ENCODE measurements around the gene OBSCN.

OBSCN gene

DNA sequence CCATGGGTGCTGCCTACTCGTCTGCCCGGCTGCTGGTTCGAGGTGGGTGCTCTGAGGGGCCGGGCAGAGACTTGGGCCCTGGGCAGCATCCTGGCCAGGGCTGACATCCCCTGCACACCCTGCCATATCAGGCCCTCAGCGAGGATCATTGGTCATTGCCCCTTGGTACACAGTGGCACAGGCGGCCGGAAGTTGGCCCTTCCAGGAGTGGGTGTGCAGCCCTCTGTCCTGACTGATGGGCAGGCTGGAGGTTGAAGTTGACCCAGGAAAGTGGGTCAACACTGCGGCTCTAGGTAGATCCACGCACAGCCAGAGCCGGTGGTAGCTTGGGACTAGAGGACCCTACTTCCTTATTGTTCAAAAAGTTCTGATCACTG is 125.9 kb downstream of the OBSCN start:
- DNase-seq (ENCODE audit: low read depth in 1 of 2, low spot score in 1 of 2): no peak
- no peak for TF ChIP-seq REST (IDR thresholded peaks at IDR 0.05; ENCODE audit: insufficient replicate concordance, low read depth)
- TF ChIP-seq GABPA (IDR thresholded peaks at IDR 0.05; ENCODE audit: low read depth): no peak
- TF ChIP-seq CTCF (IDR thresholded peaks at IDR 0.05; ENCODE audit: insufficient read depth, low read length): no peak
- no peak for TF ChIP-seq SPI1 (IDR thresholded peaks at IDR 0.05; ENCODE audit: borderline replicate concordance, low read depth)
- no peak for TF ChIP-seq POLR2AphosphoS5 (IDR thresholded peaks at IDR 0.05; ENCODE audit: low read depth)
- Histone ChIP-seq H3K27ac (replicated peaks) (no peak overlapping the region), H3K27me3 (ENCODE audit: insufficient read depth, poor library complexity, severe bottlenecking) (no peaks in the 10 kb centered on the region), H3K4me3 (replicated peaks; ENCODE audit: insufficient read depth, low read length) (no peak overlapping the region)

DNA sequence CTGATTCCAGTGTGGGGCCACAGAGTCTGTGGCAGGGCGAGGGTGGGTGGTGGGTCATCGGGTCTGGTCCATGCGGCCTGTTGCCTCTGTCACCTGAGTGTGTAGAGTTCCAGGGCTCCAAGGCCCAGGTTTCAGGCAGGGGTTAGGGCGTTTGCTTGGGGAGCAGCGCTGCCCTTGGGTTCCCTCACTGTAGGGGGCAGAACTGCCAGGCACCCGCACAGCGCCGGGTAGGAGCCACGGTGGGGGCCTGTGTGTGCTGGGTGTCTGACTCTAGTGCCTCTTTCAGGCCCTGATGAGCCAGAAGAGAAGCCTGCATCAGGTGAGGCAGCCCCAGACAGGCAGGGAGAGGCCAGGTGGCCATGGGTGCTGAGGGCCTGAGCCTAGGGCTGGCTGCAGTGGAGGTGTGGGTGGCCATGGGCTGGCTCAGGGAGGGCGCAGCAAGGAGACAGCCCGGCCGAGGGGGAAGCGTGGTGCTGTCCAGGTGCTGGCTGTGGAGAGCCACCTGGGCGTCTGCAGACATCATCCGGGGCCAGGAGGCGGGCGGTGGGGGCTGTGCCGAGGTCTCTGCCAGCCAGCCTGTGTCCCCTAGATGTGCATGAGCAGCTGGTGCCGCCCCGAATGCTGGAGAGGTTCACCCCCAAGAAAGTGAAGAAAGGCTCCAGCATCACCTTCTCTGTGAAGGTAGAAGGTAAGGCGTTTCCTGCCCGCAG is 126.5 kb downstream of the OBSCN start:
- TF ChIP-seq POLR2AphosphoS5 (IDR thresholded peaks at IDR 0.05; ENCODE audit: low read depth) (no peak), REST (IDR thresholded peaks at IDR 0.05; ENCODE audit: insufficient replicate concordance, low read depth) (no peak), SPI1 (IDR thresholded peaks at IDR 0.05; ENCODE audit: borderline replicate concordance, low read depth) (no peak), GABPA (IDR thresholded peaks at IDR 0.05; ENCODE audit: low read depth) (no peak)

DNA sequence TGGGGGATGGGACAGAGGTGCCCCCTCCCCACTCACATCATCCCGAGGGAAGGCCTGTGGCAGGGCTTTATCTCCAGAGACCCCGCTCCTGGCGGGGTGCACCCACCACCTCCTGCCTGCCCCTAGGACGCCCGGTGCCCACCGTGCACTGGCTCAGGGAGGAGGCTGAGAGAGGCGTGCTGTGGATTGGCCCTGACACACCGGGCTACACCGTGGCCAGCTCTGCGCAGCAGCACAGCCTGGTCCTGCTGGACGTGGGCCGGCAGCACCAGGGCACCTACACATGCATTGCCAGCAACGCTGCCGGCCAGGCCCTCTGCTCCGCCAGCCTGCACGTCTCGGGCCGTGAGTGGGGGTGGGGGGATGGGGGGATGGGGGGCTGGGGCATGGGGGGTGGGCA is 127.1 kb downstream of the OBSCN start:
- H3K27ac ChIP-seq (replicated peaks): no peak overlapping the region
- no peak overlapping the region for H3K4me3 ChIP-seq (replicated peaks; ENCODE audit: insufficient read depth, low read length)
- TF ChIP-seq SPI1 (IDR thresholded peaks at IDR 0.05; ENCODE audit: borderline replicate concordance, low read depth) (no peak), REST (IDR thresholded peaks at IDR 0.05; ENCODE audit: insufficient replicate concordance, low read depth) (no peak), CTCF (IDR thresholded peaks at IDR 0.05; ENCODE audit: insufficient read depth, low read length) (no peak), POLR2AphosphoS5 (IDR thresholded peaks at IDR 0.05; ENCODE audit: low read depth) (no peak), GABPA (IDR thresholded peaks at IDR 0.05; ENCODE audit: low read depth) (no peak)
- H3K27me3 ChIP-seq (ENCODE audit: insufficient read depth, poor library complexity, severe bottlenecking): no peaks in the 10 kb centered on the region
- no peak for DNase-seq (ENCODE audit: low read depth in 1 of 2, low spot score in 1 of 2)

More for the DNA sequence above, 126.5 kb downstream of the OBSCN start:
- no peak for DNase-seq (ENCODE audit: low read depth in 1 of 2, low spot score in 1 of 2)
- no peak overlapping the region for H3K27ac ChIP-seq (replicated peaks)
- no peaks in the 10 kb centered on the region for H3K27me3 ChIP-seq (ENCODE audit: insufficient read depth, poor library complexity, severe bottlenecking)
- H3K4me3 ChIP-seq (replicated peaks; ENCODE audit: insufficient read depth, low read length): no peak overlapping the region

Data from HL-60 (cell line).